GM12801 (cell line): Measurements from ENCODE around the gene CCDC174.

Experiments used
- CTCF ChIP-seq: IDR thresholded peaks from one replicate; pipeline ENCODE4 v1.5.1; 2011; ENCODE audit warnings: control low read depth; ENCODE audit not compliant: insufficient read length; ENCODE audit errors: extremely low read depth

Gene CCDC174

DNA sequence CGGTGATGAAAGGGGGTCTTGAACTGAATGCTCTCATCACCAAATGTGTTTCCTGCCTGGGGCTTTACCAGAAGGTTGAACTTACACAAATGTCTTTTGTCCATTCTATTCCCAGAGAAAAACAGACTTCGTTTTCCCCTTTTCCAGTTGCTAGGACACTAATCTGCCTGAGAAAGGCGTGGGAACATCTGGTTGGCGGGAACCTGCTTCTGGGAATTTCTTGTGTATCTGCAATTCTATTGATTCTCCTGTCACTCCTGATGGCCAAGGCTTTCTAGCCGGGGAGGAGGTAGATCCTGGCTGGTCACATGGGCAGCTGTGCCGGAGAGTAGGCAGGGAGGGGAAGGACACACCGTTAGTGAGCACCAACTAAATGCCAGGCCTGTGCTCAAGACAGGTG lies 31.1 kb upstream of the CCDC174 start:
- no peak for TF ChIP-seq CTCF

- no peak for TF ChIP-seq CTCF
Observed at GRCh38 chr3:14621093-14621492, 30.5 kb upstream of the CCDC174 start.

- no peak for TF ChIP-seq CTCF
Observed at GRCh38 chr3:14622368-14622767, 29.2 kb upstream of the CCDC174 start.

GRCh38 chr3:14623569-14624051 lies 28.0 kb upstream of the CCDC174 start:
- no peak for TF ChIP-seq CTCF

DNA sequence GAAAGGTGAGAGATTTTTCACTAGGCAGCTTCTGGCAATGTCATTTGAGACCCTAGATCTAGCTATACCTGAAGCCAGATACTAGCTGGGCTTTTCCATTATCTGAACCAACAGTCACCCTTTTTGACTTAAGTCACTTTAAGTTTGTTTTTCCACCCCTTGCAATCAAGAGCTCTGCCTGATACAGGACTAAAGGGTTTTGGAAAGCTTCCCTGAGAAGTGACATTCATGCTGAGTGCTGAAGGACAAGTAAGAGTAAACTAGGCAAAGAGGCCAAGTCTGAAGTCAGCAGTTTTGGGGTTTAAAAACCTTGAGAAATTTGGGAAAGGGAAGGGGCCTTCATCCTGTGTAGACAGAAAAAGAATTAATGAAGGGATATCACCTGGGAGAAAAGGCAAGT lies 27.1 kb upstream of the CCDC174 start:
- TF ChIP-seq CTCF, result no peak

- TF ChIP-seq CTCF, result no peak
Observed at GRCh38 chr3:14625443-14625842, 26.1 kb upstream of the CCDC174 start.

DNA sequence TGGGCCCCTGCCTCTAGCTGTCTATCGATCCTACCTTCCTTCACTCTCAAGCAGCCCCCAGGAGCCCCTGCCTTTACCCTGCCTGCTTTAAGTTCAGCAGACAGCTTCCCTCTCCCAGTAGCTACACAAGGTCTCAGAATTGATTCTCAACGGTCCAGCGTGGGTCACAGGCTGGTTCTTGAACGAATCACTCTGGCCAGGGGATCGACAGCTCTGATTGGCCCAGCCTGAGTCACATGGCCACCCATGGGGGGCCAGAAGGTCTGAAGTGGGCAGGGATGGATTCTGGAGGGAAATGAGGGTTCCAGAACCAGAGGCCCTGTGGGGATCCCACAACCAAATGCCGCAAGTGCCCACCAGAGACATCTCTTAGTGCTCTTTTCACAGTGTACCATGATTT lies 23.7 kb upstream of the CCDC174 start:
- no peak for TF ChIP-seq CTCF

DNA sequence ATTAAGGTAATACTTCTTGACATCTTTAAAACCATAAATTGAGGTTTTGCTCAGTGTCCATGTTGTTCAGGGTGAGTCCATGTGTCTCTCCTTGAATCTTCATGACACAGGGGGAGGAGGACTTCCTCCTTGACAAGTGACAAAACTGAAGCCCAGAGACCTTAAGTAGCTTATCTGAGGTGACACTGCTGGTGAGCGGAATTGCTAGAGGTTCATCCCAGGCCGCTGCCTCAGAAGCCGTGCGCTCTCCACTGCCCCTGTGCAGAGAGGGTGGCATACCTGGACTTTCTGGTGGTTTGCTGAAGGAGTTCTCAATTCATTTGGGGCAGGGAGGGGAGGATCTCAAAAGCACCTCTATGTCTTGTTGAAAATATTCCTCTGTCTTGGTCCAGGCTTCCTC lies 23.2 kb upstream of the CCDC174 start:
- no peak for TF ChIP-seq CTCF
